ENCODE measurements around the gene NDUFV1.

DNA sequence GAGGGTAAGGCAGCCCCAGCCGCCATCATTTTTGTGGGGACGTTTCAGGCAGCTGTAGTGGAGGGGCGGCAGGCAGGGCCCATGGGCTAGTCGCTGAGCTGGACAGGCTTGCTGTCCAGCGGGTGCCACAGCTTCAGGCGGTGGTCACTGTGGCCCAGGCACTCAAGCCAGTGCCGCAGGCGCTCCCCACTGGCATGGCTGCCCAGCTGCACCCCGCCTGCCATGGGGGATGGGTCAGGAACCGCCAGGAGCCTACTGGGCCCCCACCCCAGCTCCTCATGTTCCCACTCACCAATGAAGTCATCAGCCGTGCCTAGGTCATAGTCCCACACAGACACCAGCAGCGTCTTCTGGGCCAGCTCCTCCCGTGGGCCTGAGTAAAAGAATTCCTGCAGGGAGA is 6.0 kb downstream of the NDUFV1 start:
- no peak for TF ChIP-seq POLR2A (IDR thresholded peaks at IDR 0.05; ENCODE audit: low read length)
- TF ChIP-seq GATA1 (IDR thresholded peaks at IDR 0.05; ENCODE audit: low read depth, low read length), result no peak
